ACHN (cell line): ENCODE data around the gene SSX7.
"Not testable (repeated sequence)": the region's sequence is repeated elsewhere in the genome, so short reads cannot be mapped to it uniquely, and the experiment has no call there.

Source experiments
- DNase-seq: peaks from one replicate; pipeline ENCODE4 v3.0.0-alpha.2; 2015
- in situ Hi-C: cut with HindIII; loops from 2 replicates; pipeline ENCODE4 v1.10.0; 2017; ENCODE audit warnings: low sequenced_read_pairs, low pct_ligation_motif_present, low pct_unique_long_range_greater_than_20kb

SSX7 gene

GRCh38 chrX:52654800-52655199, at the start of gene SSX7:
SSX7 (minus strand) TSS chrX:52654900; CDS start chrX:52653472, 1,428 bp downstream.
- DNase-seq, in situ Hi-C loops: not testable (repeated sequence)

- DNase-seq, in situ Hi-C loops: not testable (repeated sequence)
These were observed 37.3 kb upstream of the SSX7 start for GRCh38 chrX:52692034-52692433.

- in situ Hi-C loops, DNase-seq: not testable (repeated sequence)
These were observed 7.5 kb upstream of the SSX7 start for GRCh38 chrX:52662218-52662617.

GRCh38 chrX:52655475-52655874, 775 bp upstream of the SSX7 start:
- in situ Hi-C loops, DNase-seq: not testable (repeated sequence)

GRCh38 chrX:52650676-52651075, 4.0 kb downstream of the SSX7 start:
- peak; percentile 1 for DNase-seq
- in situ Hi-C loops: not testable (repeated sequence)

GRCh38 chrX:52648956-52649355, 5.7 kb downstream of the SSX7 start:
- peak; percentile 6 for DNase-seq
- in situ Hi-C loops: not testable (repeated sequence)

GRCh38 chrX:52628483-52628882, 26.2 kb downstream of the SSX7 start:
- in situ Hi-C loops, DNase-seq: not testable (repeated sequence)

GRCh38 chrX:52620661-52621060, 34.0 kb downstream of the SSX7 start:
- DNase-seq, in situ Hi-C loops: not testable (repeated sequence)

GRCh38 chrX:52608961-52609360, 45.7 kb downstream of the SSX7 start:
- DNase-seq: peak; percentile 62
- in situ Hi-C loops: no loop called here

- DNase-seq, in situ Hi-C loops: not testable (repeated sequence)
These were observed 51.5 kb downstream of the SSX7 start for GRCh38 chrX:52603151-52603550.

GRCh38 chrX:52598886-52599285, 55.8 kb downstream of the SSX7 start:
- no peak for DNase-seq
- in situ Hi-C loops: no loop called here

GRCh38 chrX:52594658-52595057, 60.0 kb downstream of the SSX7 start:
- DNase-seq: no peak
- in situ Hi-C loops: no loop called here
